ENCODE data around the gene ARPP21.

DNA sequence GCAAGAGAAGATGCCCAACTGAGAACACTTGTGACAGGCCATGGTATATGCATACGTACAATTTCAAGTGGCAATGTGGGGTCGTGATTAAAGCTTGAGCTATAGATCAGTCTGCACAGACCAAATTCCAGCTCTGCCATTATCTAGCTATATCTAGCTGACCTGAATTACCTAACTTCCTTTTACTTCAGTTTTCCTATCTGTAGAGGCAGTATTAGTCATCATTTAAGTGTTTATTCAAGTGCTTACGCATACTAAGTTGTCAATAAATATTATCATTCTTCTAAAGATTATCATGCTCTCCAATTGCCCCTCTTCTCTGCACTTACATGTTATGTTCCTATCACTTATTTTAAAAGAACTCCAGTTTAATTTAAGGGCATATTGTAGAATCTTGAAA, 87.9 kb downstream of the ARPP21 start:
- no peak for TF ChIP-seq POLR2A (IDR thresholded peaks at IDR 0.05)
- TF ChIP-seq, protein P1, sequence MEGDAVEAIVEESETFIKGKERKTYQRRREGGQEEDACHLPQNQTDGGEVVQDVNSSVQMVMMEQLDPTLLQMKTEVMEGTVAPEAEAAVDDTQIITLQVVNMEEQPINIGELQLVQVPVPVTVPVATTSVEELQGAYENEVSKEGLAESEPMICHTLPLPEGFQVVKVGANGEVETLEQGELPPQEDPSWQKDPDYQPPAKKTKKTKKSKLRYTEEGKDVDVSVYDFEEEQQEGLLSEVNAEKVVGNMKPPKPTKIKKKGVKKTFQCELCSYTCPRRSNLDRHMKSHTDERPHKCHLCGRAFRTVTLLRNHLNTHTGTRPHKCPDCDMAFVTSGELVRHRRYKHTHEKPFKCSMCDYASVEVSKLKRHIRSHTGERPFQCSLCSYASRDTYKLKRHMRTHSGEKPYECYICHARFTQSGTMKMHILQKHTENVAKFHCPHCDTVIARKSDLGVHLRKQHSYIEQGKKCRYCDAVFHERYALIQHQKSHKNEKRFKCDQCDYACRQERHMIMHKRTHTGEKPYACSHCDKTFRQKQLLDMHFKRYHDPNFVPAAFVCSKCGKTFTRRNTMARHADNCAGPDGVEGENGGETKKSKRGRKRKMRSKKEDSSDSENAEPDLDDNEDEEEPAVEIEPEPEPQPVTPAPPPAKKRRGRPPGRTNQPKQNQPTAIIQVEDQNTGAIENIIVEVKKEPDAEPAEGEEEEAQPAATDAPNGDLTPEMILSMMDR (IDR thresholded peaks at IDR 0.05 in 4 of 5, conservative IDR thresholded peaks at IDR 0.05 in 1 of 5) = no peak

Data from gastrocnemius medialis (tissue), 4 donors.